GM12892 (cell line): ENCODE results near the gene KIR2DL4.
"Not testable (repeated sequence)": the region's sequence is repeated elsewhere in the genome, so short reads cannot be mapped to it uniquely, and the experiment has no call there.

Experiments used
- POLR2A ChIP-seq: IDR thresholded peaks from 2 replicates; pipeline ENCODE4 v1.6.1; 2011; ENCODE audit warnings: low read depth, low read length, control low read depth
- POLR2AphosphoS5 ChIP-seq: IDR thresholded peaks from 2 replicates; pipeline ENCODE4 v1.6.1; 2011; ENCODE audit warnings: low read depth, low read length, control low read depth

DNA sequence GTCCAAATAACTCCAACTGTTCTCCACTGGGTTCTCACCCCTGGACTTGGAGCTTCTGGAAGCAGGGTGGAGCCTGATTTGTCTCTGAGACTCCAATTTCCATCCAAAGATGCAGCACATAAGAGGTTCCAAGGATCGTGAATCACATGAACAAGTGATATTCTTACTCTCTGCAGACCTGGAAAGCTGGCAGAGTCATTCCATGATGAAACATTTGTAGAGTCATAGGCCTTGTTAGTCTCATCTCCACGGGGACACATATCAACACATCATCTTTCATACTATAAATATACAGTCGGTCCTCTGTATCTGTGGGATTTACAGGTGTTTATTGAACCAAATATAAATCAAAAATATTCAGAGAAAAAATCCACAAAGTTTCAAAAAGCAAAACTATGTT, 11.2 kb downstream of the KIR2DL4 start:
- TF ChIP-seq POLR2A, POLR2AphosphoS5: not testable (repeated sequence)
